Mucosa of descending colon (tissue), 3 donors: ENCODE measurements around the gene EZH2. TPM values are rescaled to one million over a fixed set of nuclear protein-coding genes. Genes with fewer than 3 reads are reported as not detected.

Experiments used
- ATAC-seq: fragments of 200-7000 bp; cut with Tn5 transposase; one replicate; pipeline ENCODE4 v1.9.1; 2020; ENCODE audit warnings: mild to moderate bottlenecking, moderate library complexity
- DNase-seq, 3 donors: peaks; one replicate each; pipeline ENCODE4 v3.0.0-alpha.2; 2020
- H3K36me3 ChIP-seq: fragments of 200-600 bp; one replicate; pipeline ENCODE4 v1.8.0; 2021; ENCODE audit warnings: low read depth, mild to moderate bottlenecking
- H3K4me1 ChIP-seq: fragments of 200-600 bp; one replicate; pipeline ENCODE4 v1.8.0; 2021; ENCODE audit warnings: low read depth, mild to moderate bottlenecking
- H3K4me3 ChIP-seq: fragments of 200-600 bp; one replicate; pipeline ENCODE4 v1.8.0; 2021; ENCODE audit warnings: mild to moderate bottlenecking
- H3K9me3 ChIP-seq: fragments of 200-600 bp; one replicate; pipeline ENCODE4 v1.8.0; 2021; ENCODE audit warnings: mild to moderate bottlenecking
- CTCF ChIP-seq: fragments of 200-600 bp; IDR thresholded peaks from one replicate; pipeline ENCODE4 v1.8.0; 2022; ENCODE audit warnings: antibody characterized with exemption, mild to moderate bottlenecking
- intact Hi-C, 2 donors: fragments of 100-400 bp; cut with DNase I in 1 of 2; cut with micrococcal nuclease in 1 of 2; formaldehyde crosslinking; loops; one replicate each; pipeline versions ENCODE4 v1.11.0 to v1.11.1; 2022; cut with DNase I, micrococcal nuclease
- total RNA-seq, 3 donors: library from RNA; stranded (reverse); fragmentation: NEBNext Ultra II Directional in 2 of 3; extraction: Animal tissue kit (Norgen Biotek cat#: 25700) in 2 of 3; gene quantifications; one replicate each; pipeline versions ENCODE4 v1.2.1 to v1.2.4, GENCODE V29; 2021 to 2023
- donor health status: DM: no; HTN: no; CAD: no; lungs with moderate emphysema.
- donor health status: DM: no; HTN: no; CAD: no.
- donor health status: DM: no; HTN: yes; CAD: no.

EZH2 gene
- total RNA-seq, 3 donors from 2014 or later = 4.7 to 18.1 (median 10.5) TPM

GRCh38 chr7:148858489-148858888 is 25.6 kb downstream of the EZH2 start:
- intact Hi-C loops = no loop called here
- H3K9me3 ChIP-seq = no peaks in the 10 kb centered on the region
- ATAC-seq = no peak

DNA sequence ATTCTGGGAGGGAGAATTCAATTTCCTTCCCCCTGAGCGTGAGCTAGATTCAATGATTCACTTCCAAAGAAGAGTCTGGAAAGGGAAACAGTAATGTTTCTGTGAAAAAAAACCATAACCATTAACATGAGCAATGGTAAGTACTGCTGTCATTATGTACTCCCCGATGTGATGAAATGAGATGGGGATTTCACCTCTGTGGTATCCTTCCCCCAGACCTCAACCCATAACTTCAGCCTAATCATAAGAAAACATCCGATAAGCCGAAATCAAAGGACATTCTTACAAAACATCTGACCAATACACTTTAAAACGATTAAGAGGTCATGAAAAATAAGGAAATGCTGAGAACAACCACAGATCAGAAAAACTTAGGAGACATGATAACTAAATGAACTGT is 27.2 kb downstream of the EZH2 start:
- TF ChIP-seq CTCF = no peak
- Histone ChIP-seq H3K4me1 (peaks cover 7% of the 10 kb centered on the region), H3K36me3 (no peaks in the 10 kb centered on the region), H3K9me3 (no peaks in the 10 kb centered on the region), H3K4me3 (no peak overlapping the region)
- DNase-seq (no peak), ATAC-seq (no peak)
- intact Hi-C loops = no loop called here

More at GRCh38 chr7:148858489-148858888, 25.6 kb downstream of the EZH2 start:
- no peak for TF ChIP-seq CTCF
- DNase-seq = no peak
- Histone ChIP-seq H3K36me3 (no peaks in the 10 kb centered on the region), H3K4me1 (peaks cover 7% of the 10 kb centered on the region), H3K4me3 (no peak overlapping the region)

DNA sequence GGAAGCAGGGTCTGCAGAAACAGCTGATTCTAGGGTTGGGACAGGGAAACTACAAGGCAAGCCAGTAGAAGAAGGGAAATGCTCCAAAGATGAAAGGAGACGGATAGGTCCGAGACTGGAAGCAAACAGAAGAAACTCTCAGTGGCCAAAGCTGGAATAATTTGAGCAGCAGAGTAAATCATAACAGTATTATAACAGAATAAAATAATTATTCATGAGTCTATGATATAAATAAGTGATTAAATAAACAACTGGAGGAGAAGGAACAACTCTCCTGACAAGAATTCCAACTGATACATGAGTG is 27.6 kb downstream of the EZH2 start:
- no peaks in the 10 kb centered on the region for H3K9me3 ChIP-seq
- H3K4me3 ChIP-seq = no peak overlapping the region
- peaks cover 7% of the 10 kb centered on the region for H3K4me1 ChIP-seq
- H3K36me3 ChIP-seq = no peaks in the 10 kb centered on the region
- intact Hi-C loops = no loop called here
- TF ChIP-seq CTCF = no peak
- no peak for DNase-seq
- peak; percentile 13 for ATAC-seq

GRCh38 chr7:148854983-148855382 is 29.1 kb downstream of the EZH2 start:
- DNase-seq (no peak), ATAC-seq (no peak)
- H3K9me3 ChIP-seq = no peaks in the 10 kb centered on the region
- intact Hi-C loops = no loop called here
- H3K4me1 ChIP-seq = peaks cover 7% of the 10 kb centered on the region
- H3K4me3 ChIP-seq = no peak overlapping the region
- no peaks in the 10 kb centered on the region for H3K36me3 ChIP-seq
- TF ChIP-seq CTCF = no peak

GRCh38 chr7:148852272-148852671 is 31.8 kb downstream of the EZH2 start:
- Histone ChIP-seq H3K9me3 (no peaks in the 10 kb centered on the region), H3K4me3 (no peak overlapping the region), H3K4me1 (peaks cover 7% of the 10 kb centered on the region), H3K36me3 (no peaks in the 10 kb centered on the region)
- DNase-seq = no peak
- intact Hi-C loops = no loop called here
- no peak for ATAC-seq
- TF ChIP-seq CTCF = no peak

- intact Hi-C loops = no loop called here
- H3K36me3 ChIP-seq = no peaks in the 10 kb centered on the region
- ATAC-seq (no peak), DNase-seq (no peak)
- H3K4me3 ChIP-seq = no peak overlapping the region
- H3K4me1 ChIP-seq = peaks cover 6% of the 10 kb centered on the region
- H3K9me3 ChIP-seq = no peaks in the 10 kb centered on the region
- no peak for TF ChIP-seq CTCF
Observed at GRCh38 chr7:148850564-148850963, 33.5 kb downstream of the EZH2 start.
